Tibial artery (tissue), 4 donors: ENCODE results near the gene HAPLN1.

Experiments used
- DNase-seq, 2 donors: peaks; one replicate each; pipeline ENCODE4 v3.0.0-alpha.2; 2019
- H3K27ac ChIP-seq, 2 donors: fragments of 200-600 bp; sonication (generic) in 1 of 2; 1 replicate in 1 of 2; 2 replicates in 1 of 2; pipeline ENCODE4 v1.5.1; 2018 to 2019; ENCODE audit warnings: mild to moderate bottlenecking in 1 of 2
- H3K27me3 ChIP-seq, 2 donors: fragments of 200-600 bp; sonication (generic) in 1 of 2; one replicate each; pipeline versions ENCODE4 v1.5.1 to v1.6.0; 2016 to 2019
- H3K36me3 ChIP-seq, 3 donors: fragments of 200-600 bp; sonication (generic) in 2 of 3; one replicate each; pipeline ENCODE4 v1.5.1; 2016 to 2019; ENCODE audit warnings: mild to moderate bottlenecking in 2 of 3
- H3K4me1 ChIP-seq, 4 donors: fragments of 200-600 bp; sonication (generic) in 2 of 4; 1 replicate in 3 of 4; 2 replicates in 1 of 4; pipeline ENCODE4 v1.5.1; 2016 to 2019
- H3K4me3 ChIP-seq, 2 donors: fragments of 200-600 bp; sonication (generic) in 1 of 2; 1 replicate in 1 of 2; 2 replicates in 1 of 2; pipeline ENCODE4 v1.5.1; 2018 to 2019; ENCODE audit warnings: mild to moderate bottlenecking in 2 of 2
- H3K9me3 ChIP-seq, 3 donors: fragments of 200-600 bp; sonication (generic) in 1 of 3; one replicate each; pipeline ENCODE4 v1.5.1; 2016 to 2019
- CTCF ChIP-seq, 2 experiments: fragments of 200-600 bp in 1 of 2; fragments of 450-650 bp in 1 of 2; IDR thresholded peaks; one replicate each; pipeline ENCODE4 v1.5.1; 2017 to 2019; ENCODE audit warnings: antibody characterized with exemption in 2 of 2, mild to moderate bottlenecking in 1 of 2, moderate library complexity in 1 of 2
- intact Hi-C: fragments of 100-400 bp; cut with DNase I; formaldehyde crosslinking; loops from one replicate; pipeline ENCODE4 v1.15.0; 2023; ENCODE audit warnings: low total_unique reads

The HAPLN1 gene

GRCh38 chr5:83751201-83751600 lies 30.5 kb upstream of the HAPLN1 start:
- Histone ChIP-seq H3K4me3 (no peak overlapping the region), H3K9me3 (no peaks in the 10 kb centered on the region), H3K4me1 (no peaks in the 10 kb centered on the region), H3K27me3 (no peaks in the 10 kb centered on the region), H3K27ac (no peak overlapping the region), H3K36me3 (no peaks in the 10 kb centered on the region)
- intact Hi-C loops: no loop called here
- DNase-seq: no peak
- TF ChIP-seq CTCF (IDR thresholded peaks at IDR 0.05): no peak

GRCh38 chr5:83750749-83751148 lies 30.1 kb upstream of the HAPLN1 start:
- Histone ChIP-seq H3K4me3 (no peak overlapping the region), H3K9me3 (no peaks in the 10 kb centered on the region), H3K27me3 (no peaks in the 10 kb centered on the region), H3K27ac (no peak overlapping the region), H3K36me3 (no peaks in the 10 kb centered on the region), H3K4me1 (no peaks in the 10 kb centered on the region)
- intact Hi-C loops: no loop called here
- DNase-seq: no peak
- no peak for TF ChIP-seq CTCF (IDR thresholded peaks at IDR 0.05)

DNA sequence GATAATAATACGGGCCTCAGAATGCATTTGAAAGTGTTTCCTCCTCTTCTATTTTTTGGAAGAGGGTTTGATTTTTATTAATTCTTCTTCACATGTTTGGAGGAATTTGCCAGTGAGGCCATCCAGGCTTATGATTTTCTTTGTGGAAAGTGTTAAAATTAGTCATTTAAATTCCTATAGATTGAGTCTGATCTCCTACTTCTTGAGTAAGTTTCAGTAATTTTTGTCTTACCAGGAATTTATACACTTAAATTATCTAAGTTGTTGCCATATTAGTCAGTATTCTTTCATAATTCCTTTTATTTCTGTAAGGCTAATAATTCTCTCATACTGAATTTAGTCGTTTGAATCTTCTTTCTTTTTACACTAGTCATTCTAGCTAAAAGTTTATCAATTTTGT lies 25.2 kb upstream of the HAPLN1 start:
- no peak overlapping the region for H3K27ac ChIP-seq
- no peaks in the 10 kb centered on the region for H3K27me3 ChIP-seq
- no peaks in the 10 kb centered on the region for H3K36me3 ChIP-seq
- no peak overlapping the region for H3K4me3 ChIP-seq
- no peaks in the 10 kb centered on the region for H3K9me3 ChIP-seq
- intact Hi-C loops: no loop called here
- DNase-seq: no peak
- H3K4me1 ChIP-seq: peaks cover 0 to 11% (median 3%) of the 10 kb centered on the region in 4 donors
- TF ChIP-seq CTCF (IDR thresholded peaks at IDR 0.05): no peak

- Histone ChIP-seq H3K27ac (no peak overlapping the region), H3K27me3 (no peaks in the 10 kb centered on the region), H3K36me3 (no peaks in the 10 kb centered on the region), H3K4me1 (peaks cover 0 to 11% (median 3%) of the 10 kb centered on the region in 4 donors), H3K9me3 (no peaks in the 10 kb centered on the region), H3K4me3 (no peak overlapping the region)
- DNase-seq: no peak
- intact Hi-C loops: no loop called here
- TF ChIP-seq CTCF (IDR thresholded peaks at IDR 0.05): no peak
Observed at GRCh38 chr5:83744821-83745220, 24.2 kb upstream of the HAPLN1 start.

DNA sequence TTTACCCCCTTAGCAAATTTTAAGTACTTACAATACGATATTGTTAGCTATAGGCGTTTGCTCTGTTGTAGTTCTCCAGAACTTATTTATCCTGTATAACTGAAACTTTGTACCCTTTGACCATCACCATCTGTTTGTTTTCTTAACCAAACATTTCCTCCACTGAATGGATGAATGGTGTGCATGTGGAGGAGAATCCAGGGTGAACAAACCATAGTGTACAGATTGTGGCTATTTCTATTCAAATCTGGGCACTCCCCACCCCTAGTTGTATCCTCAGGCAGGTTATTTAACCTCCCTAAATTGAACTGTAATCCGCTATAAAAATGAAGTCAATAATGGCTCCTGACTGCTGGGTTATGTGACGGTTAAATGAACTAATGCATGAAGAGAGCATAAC lies 21.4 kb upstream of the HAPLN1 start:
- Histone ChIP-seq H3K36me3 (no peaks in the 10 kb centered on the region), H3K27me3 (no peaks in the 10 kb centered on the region), H3K4me1 (peaks cover 0 to 11% (median 3%) of the 10 kb centered on the region in 4 donors), H3K4me3 (no peak overlapping the region), H3K9me3 (no peaks in the 10 kb centered on the region), H3K27ac (no peak overlapping the region)
- no peak for DNase-seq
- TF ChIP-seq CTCF (IDR thresholded peaks at IDR 0.05): no peak
- intact Hi-C loops: no loop called here

GRCh38 chr5:83741571-83741970 lies 20.9 kb upstream of the HAPLN1 start:
- TF ChIP-seq CTCF (IDR thresholded peaks at IDR 0.05): no peak
- Histone ChIP-seq H3K27ac (no peak overlapping the region), H3K9me3 (no peaks in the 10 kb centered on the region), H3K4me1 (peaks cover 0 to 11% (median 3%) of the 10 kb centered on the region in 4 donors), H3K27me3 (no peaks in the 10 kb centered on the region), H3K36me3 (no peaks in the 10 kb centered on the region), H3K4me3 (no peak overlapping the region)
- no peak for DNase-seq
- intact Hi-C loops: no loop called here
